Measurements from ENCODE around the gene ZNF536. TPM values are rescaled to one million over a fixed set of nuclear protein-coding genes. Genes with fewer than 3 reads are reported as not detected.

ZNF536 gene
- total and polyA plus RNA-seq, 12 donors: 0.22 to 10.7 (median 3.7) TPM

DNA sequence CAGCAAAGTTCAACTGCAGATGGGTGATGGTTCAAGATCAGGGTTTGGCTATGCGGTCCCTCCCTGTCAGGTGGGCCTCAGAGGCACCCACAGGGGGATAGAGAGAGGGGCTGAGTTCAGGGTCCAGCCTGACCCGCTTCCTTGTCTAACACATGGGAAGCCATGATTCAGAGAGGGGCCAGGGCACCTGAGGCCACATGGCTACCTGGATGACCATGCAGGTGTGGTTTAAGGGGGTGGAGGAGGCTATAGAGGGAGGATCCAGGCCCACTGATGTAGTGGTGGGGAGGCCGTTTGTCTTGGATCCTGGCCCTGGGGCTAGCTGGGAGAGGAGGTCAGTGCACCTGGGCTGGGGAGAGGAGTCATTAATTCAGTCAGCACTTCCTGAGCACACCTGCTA lies 56.7 kb downstream of the ZNF536 start:
- Histone ChIP-seq H3K4me1 (peaks cover 0 to 4% (median 0%) of the 10 kb centered on the region in 9 donors), H3K36me3 (no peaks in the 10 kb centered on the region), H3K4me3 (no peak overlapping the region), H3K9me3 (no peaks in the 10 kb centered on the region), H3K27me3 (peaks cover 0 to 21% (median 0%) of the 10 kb centered on the region in 7 donors), H3K27ac (no peak overlapping the region)
- DNase-seq (no peak), ATAC-seq (no peak)
- no peak for TF ChIP-seq CTCF (IDR thresholded peaks at IDR 0.05)
- intact Hi-C loops (cut with DNase I): no loop called here
- 81 to 90% methylated on average over 3 of the region's 3 CpGs for WGBS, 2 donors

- no peak for DNase-seq
- intact Hi-C loops (cut with DNase I): no loop called here
- Histone ChIP-seq H3K27me3 (peaks cover 0 to 13% (median 0%) of the 10 kb centered on the region in 7 donors), H3K27ac (no peak overlapping the region), H3K4me1 (no peaks in the 10 kb centered on the region), H3K9me3 (no peaks in the 10 kb centered on the region), H3K4me3 (no peak overlapping the region), H3K36me3 (no peaks in the 10 kb centered on the region)
- TF ChIP-seq CTCF (IDR thresholded peaks at IDR 0.05): no peak
- no peak for ATAC-seq
- 92 to 95% methylated on average over 6 of the region's 6 CpGs for WGBS, 2 donors
Observed at GRCh38 chr19:30430206-30430734, 58.1 kb downstream of the ZNF536 start.

GRCh38 chr19:30431591-30431990 lies 59.4 kb downstream of the ZNF536 start:
- Histone ChIP-seq H3K9me3 (no peaks in the 10 kb centered on the region), H3K36me3 (no peaks in the 10 kb centered on the region), H3K4me3 (no peak overlapping the region), H3K27me3 (peaks cover 0 to under 1% (median 0%) of the 10 kb centered on the region in 7 donors), H3K4me1 (no peaks in the 10 kb centered on the region), H3K27ac (no peak overlapping the region)
- 82 to 83% methylated on average over 8 of the region's 8 CpGs for WGBS, 2 donors
- intact Hi-C loops (cut with DNase I): no loop called here
- no peak for TF ChIP-seq CTCF (IDR thresholded peaks at IDR 0.05)
- no peak for ATAC-seq
- no peak for DNase-seq

DNA sequence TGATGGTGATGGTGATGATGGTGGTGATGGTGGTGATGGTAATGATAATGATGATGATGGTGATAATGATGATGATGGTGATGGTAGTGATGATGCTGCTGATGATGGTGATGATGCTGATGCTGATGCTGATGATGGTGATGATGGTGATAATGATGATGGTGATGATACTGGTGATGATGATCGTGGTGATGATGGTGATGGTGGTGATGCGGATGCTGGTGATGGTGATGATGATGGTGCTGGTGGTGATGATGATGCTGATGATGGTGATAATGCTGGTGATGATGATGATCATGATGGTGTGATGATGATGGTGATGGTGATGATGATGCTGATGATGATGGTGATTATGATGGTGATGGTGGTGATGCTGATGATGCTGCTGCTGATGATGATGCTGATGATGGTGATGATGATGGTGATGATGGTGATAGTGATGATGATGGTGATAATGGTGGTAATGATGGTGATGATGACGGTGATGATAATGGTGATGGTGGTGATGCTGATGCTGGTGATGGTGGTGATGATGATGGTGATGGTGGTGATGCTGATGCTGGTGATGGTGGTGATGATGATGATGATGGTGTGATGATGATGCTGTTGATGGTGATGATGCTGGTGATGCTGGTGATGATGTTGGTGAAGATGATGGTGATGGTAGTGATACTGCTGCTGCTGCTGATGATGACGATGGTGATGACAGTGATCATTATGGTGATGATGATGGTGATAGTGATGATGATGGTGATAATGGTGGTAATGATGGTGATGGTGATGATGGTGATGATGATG lies 62.8 kb downstream of the ZNF536 start:
- no peak for ATAC-seq

More for the DNA sequence above, 62.8 kb downstream of the ZNF536 start:
- no peak for TF ChIP-seq CTCF (IDR thresholded peaks at IDR 0.05)
- WGBS, 2 donors: 94 to 95% methylated on average over 4 of the region's 4 CpGs
- H3K36me3 ChIP-seq: no peaks in the 10 kb centered on the region
- no peaks in the 10 kb centered on the region for H3K9me3 ChIP-seq
- H3K27me3 ChIP-seq: peaks cover 0 to 6% (median 0%) of the 10 kb centered on the region in 7 donors
- no peaks in the 10 kb centered on the region for H3K4me1 ChIP-seq
- DNase-seq: no peak
- H3K27ac ChIP-seq: no peak overlapping the region
- intact Hi-C loops (cut with DNase I): no loop called here
- no peak overlapping the region for H3K4me3 ChIP-seq
